Measurements from ENCODE around the gene SCUBE1.

Gene SCUBE1

DNA sequence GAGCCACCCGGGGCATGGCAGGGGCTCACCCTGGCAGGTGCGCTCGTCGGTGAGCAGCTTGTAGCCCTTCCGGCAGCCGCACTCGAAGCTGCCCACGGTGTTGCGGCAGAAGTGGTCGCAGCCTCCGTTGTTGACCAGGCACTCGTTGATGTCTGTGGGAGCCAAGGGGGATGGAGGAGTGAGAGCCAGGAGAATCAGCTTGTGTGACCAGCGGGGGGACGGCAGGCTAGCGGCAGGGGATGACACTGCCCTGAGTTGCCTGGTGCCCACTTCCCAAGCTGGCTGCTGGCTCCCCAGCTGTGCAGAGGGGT is 111.5 kb downstream of the SCUBE1 start:
- no peaks in the 10 kb centered on the region for H3K9me3 Mint-ChIP-seq
- no peak overlapping the region for H3K27ac Mint-ChIP-seq
- H3K36me3 Mint-ChIP-seq (ENCODE audit: low read depth) = peaks cover 3% of the 10 kb centered on the region
- H3K27me3 Mint-ChIP-seq (ENCODE audit: low read depth) = peaks cover 17% of the 10 kb centered on the region
- TF ChIP-seq, protein P1, sequence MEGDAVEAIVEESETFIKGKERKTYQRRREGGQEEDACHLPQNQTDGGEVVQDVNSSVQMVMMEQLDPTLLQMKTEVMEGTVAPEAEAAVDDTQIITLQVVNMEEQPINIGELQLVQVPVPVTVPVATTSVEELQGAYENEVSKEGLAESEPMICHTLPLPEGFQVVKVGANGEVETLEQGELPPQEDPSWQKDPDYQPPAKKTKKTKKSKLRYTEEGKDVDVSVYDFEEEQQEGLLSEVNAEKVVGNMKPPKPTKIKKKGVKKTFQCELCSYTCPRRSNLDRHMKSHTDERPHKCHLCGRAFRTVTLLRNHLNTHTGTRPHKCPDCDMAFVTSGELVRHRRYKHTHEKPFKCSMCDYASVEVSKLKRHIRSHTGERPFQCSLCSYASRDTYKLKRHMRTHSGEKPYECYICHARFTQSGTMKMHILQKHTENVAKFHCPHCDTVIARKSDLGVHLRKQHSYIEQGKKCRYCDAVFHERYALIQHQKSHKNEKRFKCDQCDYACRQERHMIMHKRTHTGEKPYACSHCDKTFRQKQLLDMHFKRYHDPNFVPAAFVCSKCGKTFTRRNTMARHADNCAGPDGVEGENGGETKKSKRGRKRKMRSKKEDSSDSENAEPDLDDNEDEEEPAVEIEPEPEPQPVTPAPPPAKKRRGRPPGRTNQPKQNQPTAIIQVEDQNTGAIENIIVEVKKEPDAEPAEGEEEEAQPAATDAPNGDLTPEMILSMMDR (IDR thresholded peaks at IDR 0.05; ENCODE audit: unreplicated experiment in 3 of 3) = no peak
- no peak overlapping the region for H3K4me3 Mint-ChIP-seq
- H3K4me1 Mint-ChIP-seq = peaks cover 15% of the 10 kb centered on the region

DNA sequence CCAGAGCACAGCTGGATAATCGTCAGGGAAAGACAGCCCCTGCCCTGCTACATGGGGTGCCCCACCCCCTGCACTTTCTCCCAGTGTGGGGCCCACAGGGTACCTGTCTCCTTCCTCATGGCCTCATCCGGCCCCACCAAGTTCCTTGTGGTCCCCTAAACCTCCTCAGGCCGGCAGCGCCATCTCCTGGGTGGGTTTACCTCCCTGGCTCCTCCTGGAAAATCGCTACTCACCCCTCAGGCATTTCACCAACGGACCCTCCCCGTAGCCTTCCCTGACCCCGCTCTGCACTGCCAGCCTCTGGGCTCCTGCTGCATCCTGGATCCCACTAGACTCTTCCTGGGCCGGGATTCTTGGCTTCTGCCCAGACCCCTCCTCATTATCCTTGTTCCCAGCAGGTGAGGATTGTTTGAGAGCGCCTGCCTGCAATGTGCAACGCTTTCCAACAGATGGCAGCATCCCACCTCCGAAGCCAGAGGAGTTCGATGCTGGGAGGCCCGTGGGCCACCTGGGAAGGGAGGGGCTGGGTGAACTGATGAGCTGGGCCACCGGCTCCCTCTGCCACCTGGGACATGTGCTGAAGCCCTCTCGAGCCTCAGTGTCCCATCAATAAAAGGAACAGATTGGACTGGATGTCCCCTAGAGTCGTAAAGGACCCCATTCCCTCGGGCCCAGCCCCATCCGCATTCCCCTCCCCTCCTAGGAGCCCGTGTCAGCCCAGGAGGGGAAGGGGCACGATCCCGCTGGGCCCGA is 112.0 kb downstream of the SCUBE1 start:
- H3K36me3 Mint-ChIP-seq (ENCODE audit: low read depth) = peaks cover 3% of the 10 kb centered on the region
- peak overlapping the region in 1 of 3 experiments; percentile 42 for H3K27ac Mint-ChIP-seq
- peaks cover 17% of the 10 kb centered on the region for H3K27me3 Mint-ChIP-seq (ENCODE audit: low read depth)
- H3K4me3 Mint-ChIP-seq = no peak overlapping the region
- H3K4me1 Mint-ChIP-seq = peaks cover 13% of the 10 kb centered on the region
- TF ChIP-seq, protein P1 (IDR thresholded peaks at IDR 0.05; ENCODE audit: unreplicated experiment in 3 of 3) = peak; percentile 92 to 98 (median 97)
- H3K9me3 Mint-ChIP-seq = no peaks in the 10 kb centered on the region

DNA sequence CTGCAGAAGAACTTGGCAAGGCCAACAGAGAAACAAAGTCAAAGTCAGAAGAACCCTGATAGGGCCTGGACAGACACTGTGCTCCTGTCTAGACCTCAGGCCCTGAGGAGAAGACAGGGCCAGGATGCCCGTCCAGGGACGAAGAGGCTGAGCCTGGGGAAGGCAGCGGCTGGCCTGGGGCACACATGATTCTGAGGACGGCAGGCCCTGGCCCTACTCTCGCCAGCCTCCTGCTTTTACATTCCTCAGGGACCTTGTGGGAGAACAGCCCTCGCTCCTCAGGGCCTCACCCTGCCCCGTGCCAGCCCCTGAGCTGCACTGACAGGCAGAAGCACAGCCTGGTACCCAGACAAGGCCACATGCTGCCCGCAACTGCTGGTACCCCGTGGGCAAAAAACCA is 112.6 kb downstream of the SCUBE1 start:
- H3K36me3 Mint-ChIP-seq (ENCODE audit: low read depth) = peaks cover 3% of the 10 kb centered on the region
- H3K4me3 Mint-ChIP-seq = no peak overlapping the region
- H3K4me1 Mint-ChIP-seq = peaks cover 19% of the 10 kb centered on the region
- peaks cover 12% of the 10 kb centered on the region for H3K27me3 Mint-ChIP-seq (ENCODE audit: low read depth)
- TF ChIP-seq, protein P1 (IDR thresholded peaks at IDR 0.05; ENCODE audit: unreplicated experiment in 3 of 3) = no peak
- no peaks in the 10 kb centered on the region for H3K9me3 Mint-ChIP-seq
- H3K27ac Mint-ChIP-seq = no peak overlapping the region

DNA sequence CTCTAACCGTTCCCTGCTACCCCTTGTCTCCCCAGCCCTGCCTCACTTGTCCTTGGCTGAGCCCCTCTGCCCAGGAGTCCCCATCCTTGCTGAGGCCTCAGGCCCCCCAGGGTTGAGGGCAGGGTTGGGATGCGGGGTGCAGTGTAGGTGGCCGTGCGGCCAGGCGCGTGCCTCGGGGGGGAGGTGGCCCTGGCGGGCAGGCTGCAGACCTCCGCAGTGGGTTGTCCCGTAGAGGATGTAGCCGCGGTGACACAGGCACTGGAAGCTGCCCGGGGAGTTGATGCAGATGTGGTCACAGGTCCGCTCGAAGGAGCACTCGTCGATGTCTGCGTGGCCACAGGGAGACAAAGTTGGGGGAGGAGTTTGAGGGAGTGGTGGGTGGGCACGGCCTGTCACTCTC is 114.3 kb downstream of the SCUBE1 start:
- Mint-ChIP-seq H3K36me3 (ENCODE audit: low read depth) (peaks cover 3% of the 10 kb centered on the region), H3K27ac (no peak overlapping the region), H3K4me1 (peaks cover 35% of the 10 kb centered on the region), H3K4me3 (no peak overlapping the region), H3K9me3 (no peaks in the 10 kb centered on the region), H3K27me3 (ENCODE audit: low read depth) (peaks cover 22% of the 10 kb centered on the region)
- TF ChIP-seq, protein P1 (IDR thresholded peaks at IDR 0.05; ENCODE audit: unreplicated experiment in 3 of 3) = no peak

DNA sequence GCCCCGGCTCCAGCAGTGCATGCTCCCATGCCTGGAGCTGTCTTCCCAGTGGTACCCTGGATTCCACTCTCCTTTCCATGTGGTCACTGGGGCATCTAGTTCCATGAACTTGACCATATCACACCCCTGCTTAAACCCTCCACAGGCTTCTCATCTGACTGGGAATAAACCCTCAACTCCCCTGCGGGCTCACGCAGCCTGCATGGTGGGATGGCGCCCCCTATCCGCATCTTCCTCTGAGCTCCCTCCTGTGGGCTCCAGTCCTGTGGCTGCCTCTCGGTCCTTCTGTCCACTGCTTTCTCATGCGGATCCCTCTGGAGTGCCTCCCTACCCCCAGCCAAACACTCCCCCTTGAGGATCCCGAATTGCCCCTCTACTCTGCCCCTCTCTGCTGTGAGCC is 114.8 kb downstream of the SCUBE1 start:
- H3K9me3 Mint-ChIP-seq = no peaks in the 10 kb centered on the region
- TF ChIP-seq, protein P1 (IDR thresholded peaks at IDR 0.05; ENCODE audit: unreplicated experiment in 3 of 3) = peak; percentile 24 to 43 (median 33)
- H3K4me1 Mint-ChIP-seq = peaks cover 39% of the 10 kb centered on the region
- H3K36me3 Mint-ChIP-seq (ENCODE audit: low read depth) = peaks cover 3% of the 10 kb centered on the region
- H3K27me3 Mint-ChIP-seq (ENCODE audit: low read depth) = peaks cover 27% of the 10 kb centered on the region
- H3K27ac Mint-ChIP-seq = peak overlapping the region in 2 of 3 experiments; percentile 23 to 60
- H3K4me3 Mint-ChIP-seq = no peak overlapping the region

DNA sequence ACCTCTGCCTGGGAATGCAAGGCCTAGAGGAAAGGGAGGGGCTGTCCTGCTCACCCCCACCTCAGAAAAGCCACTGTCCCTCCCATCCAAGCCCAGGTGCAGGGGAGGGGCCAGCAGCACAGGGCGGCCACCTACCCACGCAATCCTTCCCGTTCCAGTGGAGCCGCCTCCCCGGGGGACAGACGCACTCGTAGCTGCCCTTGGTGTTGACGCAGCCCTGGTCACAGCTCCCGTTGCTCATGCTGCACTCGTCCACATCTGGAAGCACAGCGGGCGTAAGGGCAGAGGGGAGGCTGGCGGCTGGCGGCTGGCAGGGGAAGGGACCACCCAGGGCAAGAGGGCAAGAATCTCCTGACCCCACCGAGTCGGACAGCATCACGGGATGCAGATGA is 115.9 kb downstream of the SCUBE1 start:
- peak overlapping the region in 1 of 3 experiments; percentile 74 for H3K27ac Mint-ChIP-seq
- H3K4me3 Mint-ChIP-seq = peak overlapping the region in 1 of 3 experiments; percentile 50
- peaks cover 3% of the 10 kb centered on the region for H3K36me3 Mint-ChIP-seq (ENCODE audit: low read depth)
- H3K9me3 Mint-ChIP-seq = no peaks in the 10 kb centered on the region
- TF ChIP-seq, protein P1 (IDR thresholded peaks at IDR 0.05; ENCODE audit: unreplicated experiment in 3 of 3) = no peak
- H3K4me1 Mint-ChIP-seq = peaks cover 39% of the 10 kb centered on the region
- peaks cover 27% of the 10 kb centered on the region for H3K27me3 Mint-ChIP-seq (ENCODE audit: low read depth)
